HepG2 (cell line): Measurements from ENCODE around the gene IRAK2. TPM values are rescaled to one million over a fixed set of nuclear protein-coding genes. Genes with fewer than 3 reads are reported as not detected.

Experiments
- ATAC-seq: fragments of 200-7000 bp; cut with Tn5 transposase; 3 replicates; pipeline ENCODE4 v1.9.1; 2020; ENCODE audit warnings: mild to moderate bottlenecking, moderate library complexity
- BruUV-seq: library from RNA; stranded (reverse); fragments of 400-500 nt; replicated peaks from 2 replicates; lab custom pipeline; 2021; lab: Mats Ljungman, UMichigan
- CTCF ChIA-PET: fragments of 300-600 bp; formaldehyde crosslinking; extraction: SDS; loops from one replicate; lab custom pipeline; 2021; ENCODE audit warnings: low total read pairs, inconsistent platforms, low intra/inter-chr PET ratio; lab: Yijun Ruan, JAX
- POLR2A ChIA-PET: fragments of 350-600 bp; sonication (Branson Sonifier 250); formaldehyde crosslinking; loops from one replicate; lab custom pipeline; 2020; ENCODE audit warnings: antibody characterized with exemption, inconsistent platforms; lab: Yijun Ruan, JAX
- DNase-seq: peaks from one replicate; pipeline ENCODE4 v3.0.0-alpha.2; 2015; ENCODE audit warnings: low spot score
- FAIRE-seq: peaks from 3 replicates; lab custom pipeline; 2011; peaks lifted over from hg19 to GRCh38; lab: Jason Lieb, UNC
- H2AFZ ChIP-seq: one replicate; pipeline ENCODE4 v1.6.1; 2011; ENCODE audit warnings: low read length, inconsistent platforms
- H3K27ac ChIP-seq: fragments of 300-600 bp; 3 replicates; pipeline ENCODE4 v1.8.0; 2011; ENCODE audit warnings: mixed run types, mild to moderate bottlenecking, mixed read lengths, low read length, inconsistent platforms; ENCODE audit not compliant: insufficient read depth; ENCODE audit errors: extremely low read length
- H3K27me3 ChIP-seq, 2 experiments: fragments of 200-600 bp in 1 of 2; 2 replicates in 1 of 2; 3 replicates in 1 of 2; pipeline versions ENCODE4 v1.6.0 to v1.8.0; 2011; ENCODE audit warnings: low read length in 2 of 2, mild to moderate bottlenecking in 2 of 2, moderate library complexity in 2 of 2, inconsistent platforms in 1 of 2; ENCODE audit not compliant: insufficient read depth in 2 of 2, control insufficient read depth in 1 of 2
- H3K36me3 ChIP-seq, 2 experiments: fragments of 200-600 bp in 1 of 2; replicated peaks in 1 of 2; 2 replicates in 1 of 2; 3 replicates in 1 of 2; pipeline versions ENCODE4 v1.5.1 to v1.8.0; 2011; ENCODE audit warnings: low read length in 2 of 2, inconsistent platforms in 1 of 2; ENCODE audit not compliant: insufficient read depth in 2 of 2, control insufficient read depth in 1 of 2
- H3K4me1 ChIP-seq: 2 replicates; pipeline ENCODE4 v1.5.1; 2012; ENCODE audit warnings: low read length, inconsistent platforms; ENCODE audit not compliant: insufficient read depth
- H3K4me2 ChIP-seq: 2 replicates; pipeline ENCODE4 v1.6.0; 2011; ENCODE audit warnings: low read depth, low read length, inconsistent platforms
- H3K4me3 ChIP-seq, 3 experiments: fragments of 200-600 bp in 1 of 3; sonication (generic), shearing (Covaris generic) in 1 of 3; replicated peaks in 1 of 3; 2 replicates each; pipeline ENCODE4 v1.5.1; 2011 to 2016; ENCODE audit warnings: low read length in 3 of 3, inconsistent platforms in 2 of 3, low read depth in 2 of 3, mild to moderate bottlenecking in 2 of 3, control low read depth in 1 of 3, mixed read lengths in 1 of 3; ENCODE audit not compliant: insufficient read depth in 1 of 3
- H3K79me2 ChIP-seq: one replicate; pipeline ENCODE4 v1.6.1; 2011; ENCODE audit warnings: low read length, inconsistent platforms; ENCODE audit not compliant: insufficient read depth
- H3K9ac ChIP-seq: 2 replicates; pipeline ENCODE4 v1.6.0; 2011; ENCODE audit warnings: mild to moderate bottlenecking, low read depth, low read length, inconsistent platforms; ENCODE audit not compliant: insufficient read depth
- H3K9me3 ChIP-seq: 2 replicates; pipeline ENCODE4 v1.5.1; 2012; ENCODE audit warnings: mild to moderate bottlenecking, low read length
- H4K20me1 ChIP-seq: 2 replicates; pipeline ENCODE4 v1.6.0; 2011; ENCODE audit warnings: inconsistent platforms, mild to moderate bottlenecking, low read length, moderate library complexity; ENCODE audit not compliant: insufficient read depth
- TAF1 ChIP-seq: sonication (generic); formaldehyde crosslinking; IDR thresholded peaks from 2 replicates; pipeline ENCODE4 v1.4.0; 2020; ENCODE audit warnings: missing genetic modification reagents
- WGBS: methylation state at CpG from one replicate; pipeline ENCODE4 v1.1.6; 2017; ENCODE audit warnings: low lambda C conversion rate; 5-methylcytosine and 5-hydroxymethylcytosine counted together
- in situ Hi-C: cut with HindIII; loops from 2 replicates; pipeline ENCODE4 v1.10.0; 2017; ENCODE audit warnings: low pct_unique_long_range_greater_than_20kb; ENCODE audit not compliant: extremely low pct_ligation_motif_present
- intact Hi-C: fragments of 100-400 bp; cut with micrococcal nuclease; formaldehyde crosslinking; loops from one replicate; pipeline ENCODE4 v1.10.0; 2022; ENCODE audit not compliant: unreplicated experiment
- polyA plus RNA-seq, 8 experiments: library from polyadenylated mRNA; depleted of rRNA in 3 of 8; stranded (reverse) in 7 of 8; unstranded in 1 of 8; fragments of >200 nt; fragmentation: Illumina TruSeq in 4 of 8; extraction: Trizol in 4 of 8; gene quantifications; 2 replicates each; pipeline versions ENCODE4 v1.2.1 to v1.2.3, GENCODE V29; 2011 to 2016; ENCODE audit warnings: low read depth in 4 of 8, missing spikeins in 1 of 8, mixed read lengths in 1 of 8; ENCODE audit not compliant: insufficient read depth in 1 of 8
- total RNA-seq, 5 experiments: library from RNA; depleted of rRNA; stranded (reverse); fragments of >200 nt; fragmentation: Illumina TruSeq; extraction: Trizol; gene quantifications; 2 replicates each; pipeline ENCODE4 v1.2.3, GENCODE V29; 2016; ENCODE audit warnings: low read depth in 1 of 5
- TF ChIP-seq, protein P1 (sequence below): sonication (generic); formaldehyde crosslinking; IDR thresholded peaks from 2 replicates; pipeline ENCODE4 v1.4.0; 2020; ENCODE audit warnings: missing genetic modification reagents, borderline replicate concordance

Gene IRAK2
- total and polyA plus RNA-seq, 2 of the 13 experiments (the other 11 are each of a cell fraction or from before 2014, with no cell fraction given): 13.1 to 23.3 TPM

DNA sequence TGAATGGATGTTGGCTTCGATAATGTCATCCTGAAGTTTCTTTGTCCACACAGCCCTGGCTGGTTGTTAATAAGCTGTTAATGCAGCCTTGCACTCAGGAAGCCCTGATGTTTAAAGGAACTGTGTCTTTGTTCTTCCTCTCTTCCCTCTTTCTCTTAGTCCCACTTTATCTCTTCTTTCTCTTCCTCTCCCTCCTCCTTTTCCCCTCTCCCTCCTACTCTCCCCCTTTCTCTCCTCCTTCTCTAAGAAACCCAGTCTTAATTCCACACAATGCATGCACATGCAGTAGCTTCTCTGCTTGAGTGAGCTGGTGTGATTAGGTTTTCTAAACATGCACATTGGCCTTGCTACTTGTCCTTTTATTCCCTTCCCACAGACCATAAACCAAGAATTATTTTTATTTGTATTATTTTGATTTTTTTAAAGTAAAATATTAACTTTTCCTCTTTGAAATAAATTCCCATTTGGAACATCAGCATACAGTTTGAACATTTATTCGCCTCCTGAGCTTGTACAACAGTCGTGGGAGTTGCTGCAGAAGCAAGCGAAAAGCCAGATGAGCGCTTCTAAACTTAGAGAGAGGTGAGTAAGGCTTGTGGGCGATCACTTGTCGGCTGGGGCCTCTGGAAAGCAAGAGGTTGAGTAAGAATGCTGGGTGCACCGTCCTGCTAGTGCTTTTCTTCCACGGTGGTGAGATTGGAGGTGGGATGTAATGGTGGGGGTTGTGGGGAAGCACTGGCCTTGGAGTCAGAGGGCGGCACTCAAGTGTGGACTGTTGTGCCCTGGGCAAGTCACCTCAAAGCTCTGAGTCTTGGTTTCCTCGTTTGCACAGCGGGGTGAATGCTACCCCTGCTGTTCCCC is 120.8 kb downstream of the IRAK2 start (continued):
- TF ChIP-seq, protein P1, sequence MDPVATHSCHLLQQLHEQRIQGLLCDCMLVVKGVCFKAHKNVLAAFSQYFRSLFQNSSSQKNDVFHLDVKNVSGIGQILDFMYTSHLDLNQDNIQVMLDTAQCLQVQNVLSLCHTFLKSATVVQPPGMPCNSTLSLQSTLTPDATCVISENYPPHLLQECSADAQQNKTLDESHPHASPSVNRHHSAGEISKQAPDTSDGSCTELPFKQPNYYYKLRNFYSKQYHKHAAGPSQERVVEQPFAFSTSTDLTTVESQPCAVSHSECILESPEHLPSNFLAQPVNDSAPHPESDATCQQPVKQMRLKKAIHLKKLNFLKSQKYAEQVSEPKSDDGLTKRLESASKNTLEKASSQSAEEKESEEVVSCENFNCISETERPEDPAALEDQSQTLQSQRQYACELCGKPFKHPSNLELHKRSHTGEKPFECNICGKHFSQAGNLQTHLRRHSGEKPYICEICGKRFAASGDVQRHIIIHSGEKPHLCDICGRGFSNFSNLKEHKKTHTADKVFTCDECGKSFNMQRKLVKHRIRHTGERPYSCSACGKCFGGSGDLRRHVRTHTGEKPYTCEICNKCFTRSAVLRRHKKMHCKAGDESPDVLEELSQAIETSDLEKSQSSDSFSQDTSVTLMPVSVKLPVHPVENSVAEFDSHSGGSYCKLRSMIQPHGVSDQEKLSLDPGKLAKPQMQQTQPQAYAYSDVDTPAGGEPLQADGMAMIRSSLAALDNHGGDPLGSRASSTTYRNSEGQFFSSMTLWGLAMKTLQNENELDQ (CRISPR knock-in tag): no peak

DNA sequence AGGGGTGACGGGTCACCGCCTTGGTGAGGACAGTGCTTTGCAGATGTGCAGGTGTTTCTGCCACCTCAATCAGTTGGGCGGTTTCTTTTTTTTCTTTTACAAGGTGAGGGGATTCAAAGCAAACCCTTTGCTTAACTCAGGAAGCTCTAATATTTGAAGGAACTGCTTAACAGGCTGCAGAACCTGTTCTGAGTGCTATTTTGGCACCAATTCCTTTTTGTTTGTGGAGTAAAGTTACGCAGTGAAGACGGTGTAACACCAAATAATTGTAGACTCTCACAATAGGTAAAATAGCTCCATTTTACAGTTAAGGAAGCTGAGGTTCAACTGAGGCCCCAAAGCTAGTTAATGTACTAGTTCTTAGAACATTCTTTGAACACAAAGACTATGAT is 121.4 kb downstream of the IRAK2 start:
- 98% methylated on average over 5 of the region's 5 CpGs for WGBS

More for the DNA sequence above, 121.4 kb downstream of the IRAK2 start:
- ATAC-seq (no peak), FAIRE-seq (no peak), DNase-seq (no peak)
- no peak overlapping the region for H3K4me2 ChIP-seq
- H3K4me1 ChIP-seq: peaks cover 4% of the 10 kb centered on the region
- H3K27me3 ChIP-seq: no peaks in the 10 kb centered on the region
- no peak overlapping the region for H3K9ac ChIP-seq
- intact Hi-C loops (no loop called here), in situ Hi-C loops (no loop called here)
- CTCF ChIA-PET: no interaction called here
- no peak overlapping the region for H3K4me3 ChIP-seq
- no peaks in the 10 kb centered on the region for H3K9me3 ChIP-seq
- no peak for TF ChIP-seq TAF1 (CRISPR knock-in tag)
- H3K27ac ChIP-seq: no peak overlapping the region
- H4K20me1 ChIP-seq: no peaks in the 10 kb centered on the region
- H3K79me2 ChIP-seq: no peaks in the 10 kb centered on the region
- peaks cover 15 to 36% of the 10 kb centered on the region in 2 experiments; a peak in 4 of 5 replicates for H3K36me3 ChIP-seq
- POLR2A ChIA-PET: interaction anchor here (1.1 to 2.2 kb wide), 2 partner anchors 36 to 38 kb away, joined by 4 to 6 read pairs; partner anchors contain the start of gene TATDN2
- H2AFZ ChIP-seq: no peak overlapping the region
- no TSS peak for BruUV-seq
